ENCODE results near the gene PSMA1.

The PSMA1 gene

GRCh38 chr11:14529951-14530350 lies 9.8 kb upstream of the PSMA1 start:
- DNase-seq (ENCODE audit: insufficient read length, low spot score) (no peak), FAIRE-seq (no peak)
- no peak for TF ChIP-seq CTCF (IDR thresholded peaks at IDR 0.05; ENCODE audit: insufficient read depth, missing control alignments)

GRCh38 chr11:14529321-14529720 lies 9.1 kb upstream of the PSMA1 start:
- no peak for DNase-seq (ENCODE audit: insufficient read length, low spot score)
- TF ChIP-seq CTCF (IDR thresholded peaks at IDR 0.05; ENCODE audit: insufficient read depth, missing control alignments): no peak
- FAIRE-seq: no peak

- DNase-seq (ENCODE audit: insufficient read length, low spot score) (no peak), FAIRE-seq (no peak)
- TF ChIP-seq CTCF (IDR thresholded peaks at IDR 0.05; ENCODE audit: insufficient read depth, missing control alignments): no peak
These were observed 2.6 kb upstream of the PSMA1 start for GRCh38 chr11:14522801-14523200.

GRCh38 chr11:14522245-14522644 lies 2.1 kb upstream of the PSMA1 start:
- no peak for DNase-seq (ENCODE audit: insufficient read length, low spot score)
- no peak for FAIRE-seq
- no peak for TF ChIP-seq CTCF (IDR thresholded peaks at IDR 0.05; ENCODE audit: insufficient read depth, missing control alignments)

GRCh38 chr11:14520747-14521151 lies 563 bp upstream of the PSMA1 start:
- TF ChIP-seq CTCF (IDR thresholded peaks at IDR 0.05; ENCODE audit: insufficient read depth, missing control alignments): no peak
- no peak for FAIRE-seq
- DNase-seq (ENCODE audit: insufficient read length, low spot score): no peak

GRCh38 chr11:14519597-14519916 lies 629 bp downstream of the PSMA1 start:
- DNase-seq (ENCODE audit: insufficient read length, low spot score) (no peak), FAIRE-seq (no peak)
- no peak for TF ChIP-seq CTCF (IDR thresholded peaks at IDR 0.05; ENCODE audit: insufficient read depth, missing control alignments)

- no peak for FAIRE-seq
- TF ChIP-seq CTCF (IDR thresholded peaks at IDR 0.05; ENCODE audit: insufficient read depth, missing control alignments): no peak
- no peak for DNase-seq (ENCODE audit: insufficient read length, low spot score)
These were observed 1.4 kb downstream of the PSMA1 start for GRCh38 chr11:14518820-14519219.
